Loucy (cell line): Measurements from ENCODE around the gene PAPPA2.

Experiments used
- H2AFZ ChIP-seq: fragments of 200-600 bp; sonication (generic); 2 replicates; pipeline ENCODE4 v1.6.0; 2016; ENCODE audit warnings: antibody characterized with exemption, mild to moderate bottlenecking, low read length, moderate library complexity
- H3F3A ChIP-seq: fragments of 200-600 bp; 2 replicates; pipeline ENCODE4 v1.6.0; 2016; ENCODE audit warnings: antibody characterized with exemption, low read depth, mild to moderate bottlenecking
- H3K27me3 ChIP-seq: fragments of 200-600 bp; sonication (generic); 2 replicates; pipeline ENCODE4 v1.6.1; 2014; ENCODE audit warnings: low read length, mild to moderate bottlenecking; ENCODE audit not compliant: insufficient read depth, poor library complexity, severe bottlenecking
- H3K36me3 ChIP-seq: fragments of 200-600 bp; sonication (generic); 2 replicates; pipeline ENCODE4 v1.6.1; 2016; ENCODE audit warnings: low read length; ENCODE audit not compliant: insufficient read depth
- H3K4me1 ChIP-seq: fragments of 200-600 bp; sonication (generic); 2 replicates; pipeline ENCODE4 v1.5.1; 2014; ENCODE audit warnings: low read length, mild to moderate bottlenecking; ENCODE audit not compliant: insufficient read depth, poor library complexity, severe bottlenecking
- H3K4me2 ChIP-seq: fragments of 200-600 bp; sonication (generic); 2 replicates; pipeline ENCODE4 v1.6.0; 2014; ENCODE audit warnings: antibody characterized with exemption, low read length, low read depth, mild to moderate bottlenecking; ENCODE audit not compliant: poor library complexity, severe bottlenecking
- H3K4me3 ChIP-seq: fragments of 200-600 bp; sonication (generic); 2 replicates; pipeline ENCODE4 v1.5.1; 2014; ENCODE audit warnings: low read length, mild to moderate bottlenecking, mixed read lengths; ENCODE audit not compliant: poor library complexity, severe bottlenecking
- H3K79me2 ChIP-seq: fragments of 200-600 bp; sonication (generic); 2 replicates; pipeline ENCODE4 v1.6.1; 2014; ENCODE audit warnings: low read length; ENCODE audit not compliant: insufficient read depth
- H3K9ac ChIP-seq: fragments of 200-600 bp; sonication (generic); 2 replicates; pipeline ENCODE4 v1.6.0; 2014; ENCODE audit warnings: mild to moderate bottlenecking, low read depth, low read length, moderate library complexity; ENCODE audit not compliant: poor library complexity, severe bottlenecking
- H3K9me2 ChIP-seq: fragments of 200-600 bp; sonication (generic); replicated peaks from 2 replicates; pipeline ENCODE4 v1.6.1; 2016; ENCODE audit warnings: low read depth, low read length, mixed read lengths
- H3K9me3 ChIP-seq: fragments of 200-600 bp; sonication (generic); 2 replicates; pipeline ENCODE4 v1.6.1; 2014; ENCODE audit warnings: mild to moderate bottlenecking, antibody characterized with exemption, low read length, low read depth; ENCODE audit not compliant: insufficient read depth
- H4K20me1 ChIP-seq: fragments of 200-600 bp; sonication (generic); 2 replicates; pipeline ENCODE4 v1.6.0; 2014; ENCODE audit warnings: antibody characterized with exemption, low read length, mild to moderate bottlenecking; ENCODE audit not compliant: insufficient read depth, poor library complexity, severe bottlenecking
- CTCF ChIP-seq: fragments of 200-600 bp; sonication (generic); conservative IDR thresholded peaks from 2 replicates; pipeline ENCODE4 v1.5.1; 2014; ENCODE audit warnings: mild to moderate bottlenecking, antibody characterized with exemption, low read length
- EZH2phosphoT487 ChIP-seq: fragments of 200-600 bp; IDR thresholded peaks from 2 replicates; pipeline ENCODE4 v1.6.1; 2018; ENCODE audit warnings: antibody characterized with exemption, mild to moderate bottlenecking, moderate library complexity, borderline replicate concordance

The PAPPA2 gene

GRCh38 chr1:176768532-176768931 lies 305.6 kb downstream of the PAPPA2 start:
- no peaks in the 10 kb centered on the region for H3K9me2 ChIP-seq
- no peaks in the 10 kb centered on the region for H3K27me3 ChIP-seq
- TF ChIP-seq EZH2phosphoT487 (no peak), CTCF (no peak)
- H3K79me2 ChIP-seq: no peaks in the 10 kb centered on the region
- H3K4me2 ChIP-seq: no peak overlapping the region
- no peak overlapping the region for H2AFZ ChIP-seq
- H3K4me3 ChIP-seq: no peak overlapping the region
- no peaks in the 10 kb centered on the region for H4K20me1 ChIP-seq
- no peaks in the 10 kb centered on the region for H3K4me1 ChIP-seq
- no peaks in the 10 kb centered on the region for H3F3A ChIP-seq
- H3K36me3 ChIP-seq: no peaks in the 10 kb centered on the region
- H3K9ac ChIP-seq: no peak overlapping the region
- no peaks in the 10 kb centered on the region for H3K9me3 ChIP-seq

GRCh38 chr1:176770066-176770465 lies 307.1 kb downstream of the PAPPA2 start:
- Histone ChIP-seq H3K79me2 (no peaks in the 10 kb centered on the region), H3F3A (no peaks in the 10 kb centered on the region), H3K9ac (no peak overlapping the region), H3K27me3 (no peaks in the 10 kb centered on the region), H3K9me3 (no peaks in the 10 kb centered on the region), H4K20me1 (no peaks in the 10 kb centered on the region), H3K4me2 (no peak overlapping the region), H3K4me1 (no peaks in the 10 kb centered on the region), H3K36me3 (no peaks in the 10 kb centered on the region), H2AFZ (no peak overlapping the region), H3K9me2 (no peaks in the 10 kb centered on the region), H3K4me3 (no peak overlapping the region)
- TF ChIP-seq EZH2phosphoT487 (no peak), CTCF (no peak)

GRCh38 chr1:176773038-176773437 lies 310.1 kb downstream of the PAPPA2 start:
- Histone ChIP-seq H4K20me1 (no peaks in the 10 kb centered on the region), H3K9me3 (no peaks in the 10 kb centered on the region), H3K4me3 (no peak overlapping the region), H3K27me3 (no peaks in the 10 kb centered on the region), H3K4me2 (no peak overlapping the region), H3K36me3 (no peaks in the 10 kb centered on the region), H3F3A (no peaks in the 10 kb centered on the region), H3K4me1 (no peaks in the 10 kb centered on the region), H3K79me2 (no peaks in the 10 kb centered on the region), H3K9ac (no peak overlapping the region), H3K9me2 (no peaks in the 10 kb centered on the region), H2AFZ (no peak overlapping the region)
- TF ChIP-seq CTCF (no peak), EZH2phosphoT487 (no peak)
